NCI-H446 (cell line): ENCODE measurements around the gene MADD.

Source experiments
- DNase-seq, 2 experiments: peaks; one replicate each; lab custom pipeline; 2025; lab: John Stamatoyannopoulos, UW

MADD gene

GRCh38 chr11:47357985-47358730 lies 88.2 kb downstream of the MADD start:
- no peak for DNase-seq

- DNase-seq, result no peak
Observed at GRCh38 chr11:47358731-47359051, 88.8 kb downstream of the MADD start.

GRCh38 chr11:47359162-47359561 lies 89.2 kb downstream of the MADD start:
- DNase-seq, result no peak

DNA sequence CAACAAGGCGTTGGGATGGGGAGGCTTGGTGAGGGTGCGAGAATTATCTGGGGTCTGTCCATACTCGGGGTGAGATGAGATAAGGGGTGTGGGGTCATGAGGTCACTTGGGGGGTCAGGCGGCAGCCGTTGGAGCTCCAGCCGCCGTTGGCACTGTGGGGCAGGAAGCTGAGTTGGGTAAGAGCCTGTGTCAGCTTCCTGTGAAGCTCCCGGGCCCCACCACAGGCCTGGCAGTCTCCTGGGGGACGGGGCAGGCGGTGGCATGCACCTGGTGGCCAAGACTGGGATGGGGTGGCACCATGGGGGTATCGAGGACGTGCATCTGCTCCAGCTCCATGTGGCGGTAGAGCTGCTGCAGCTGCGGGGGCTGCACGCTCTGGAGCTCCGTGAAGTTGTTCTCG lies 89.7 kb downstream of the MADD start:
- no peak for DNase-seq

DNA sequence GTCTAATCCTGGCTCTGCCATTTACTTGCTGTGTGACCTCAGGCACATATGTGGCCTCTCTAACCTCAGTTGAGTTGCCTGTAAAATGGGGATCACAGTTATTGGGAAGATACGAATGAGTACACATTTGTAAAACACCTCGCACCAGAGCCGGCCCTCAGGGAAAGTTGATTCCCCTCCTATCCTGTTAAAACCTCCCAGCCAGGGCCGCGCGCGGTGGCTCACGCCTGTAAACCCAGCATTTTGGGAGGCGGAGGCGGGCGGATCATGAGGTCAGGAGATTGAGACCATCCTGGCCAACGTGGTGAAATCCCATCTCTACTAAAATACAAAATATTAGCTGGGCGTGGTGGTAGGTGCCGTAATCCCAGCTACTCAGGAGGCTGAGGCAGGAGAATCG lies 90.4 kb downstream of the MADD start:
- DNase-seq, result no peak

DNA sequence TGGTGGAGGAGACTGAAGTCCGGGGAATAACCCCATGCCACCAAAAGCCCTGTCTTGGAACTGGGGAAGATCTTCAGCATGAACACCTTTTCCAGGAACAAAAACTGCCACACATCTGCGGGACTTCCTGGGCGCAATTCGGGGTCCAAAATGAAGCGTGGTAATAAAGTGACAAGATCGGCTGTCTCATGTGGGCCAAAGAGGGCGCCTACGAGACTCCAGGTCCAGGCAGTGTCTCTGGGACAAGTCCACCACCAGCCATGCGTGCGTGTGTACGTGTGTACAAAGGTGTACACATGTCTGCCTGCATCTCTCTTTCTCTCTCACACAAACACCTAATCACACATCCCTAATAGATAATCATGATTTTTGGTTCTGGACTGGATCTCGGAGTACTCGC lies 91.5 kb downstream of the MADD start:
- DNase-seq, result no peak

GRCh38 chr11:47366020-47366490 lies 96.1 kb downstream of the MADD start:
- no peak for DNase-seq

DNA sequence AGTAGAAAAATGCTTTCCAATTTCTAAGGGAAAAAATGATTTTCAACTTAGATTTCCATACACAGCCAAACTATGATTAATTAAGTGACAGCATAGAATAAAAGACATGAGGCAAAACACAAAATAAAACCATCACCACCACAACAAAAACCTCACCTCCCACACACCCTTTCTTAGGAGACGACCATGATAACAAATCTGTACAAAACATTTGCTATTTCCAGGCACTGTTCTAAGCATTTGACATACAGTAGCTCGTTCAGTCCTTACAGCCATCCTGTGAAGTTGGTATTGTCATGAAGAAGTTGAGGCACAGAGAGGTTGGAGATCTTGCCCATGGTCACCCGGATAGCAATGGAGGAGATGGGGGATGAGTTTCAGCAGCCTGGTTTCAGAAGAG lies 99.7 kb downstream of the MADD start:
- DNase-seq, result no peak

DNA sequence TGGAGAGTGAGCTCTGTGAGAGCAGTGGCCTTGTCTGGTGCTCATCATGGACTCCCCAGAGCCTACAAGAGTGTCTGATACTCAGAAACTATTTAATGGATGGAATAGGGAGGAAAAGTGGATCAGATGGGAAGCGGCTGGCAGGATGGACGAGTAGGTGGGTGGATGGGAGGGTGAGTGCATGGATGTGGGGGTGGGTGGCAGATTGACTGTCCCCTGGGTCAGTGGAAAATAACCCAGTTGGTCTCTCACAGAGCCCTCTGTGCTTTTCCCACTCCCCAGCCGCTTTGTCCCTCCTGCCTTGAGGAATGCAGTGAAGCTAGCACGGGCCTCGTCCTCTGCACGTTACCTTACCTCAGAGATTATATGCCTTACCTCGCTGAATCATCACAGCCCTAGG lies 102.5 kb downstream of the MADD start:
- no peak for DNase-seq

DNA sequence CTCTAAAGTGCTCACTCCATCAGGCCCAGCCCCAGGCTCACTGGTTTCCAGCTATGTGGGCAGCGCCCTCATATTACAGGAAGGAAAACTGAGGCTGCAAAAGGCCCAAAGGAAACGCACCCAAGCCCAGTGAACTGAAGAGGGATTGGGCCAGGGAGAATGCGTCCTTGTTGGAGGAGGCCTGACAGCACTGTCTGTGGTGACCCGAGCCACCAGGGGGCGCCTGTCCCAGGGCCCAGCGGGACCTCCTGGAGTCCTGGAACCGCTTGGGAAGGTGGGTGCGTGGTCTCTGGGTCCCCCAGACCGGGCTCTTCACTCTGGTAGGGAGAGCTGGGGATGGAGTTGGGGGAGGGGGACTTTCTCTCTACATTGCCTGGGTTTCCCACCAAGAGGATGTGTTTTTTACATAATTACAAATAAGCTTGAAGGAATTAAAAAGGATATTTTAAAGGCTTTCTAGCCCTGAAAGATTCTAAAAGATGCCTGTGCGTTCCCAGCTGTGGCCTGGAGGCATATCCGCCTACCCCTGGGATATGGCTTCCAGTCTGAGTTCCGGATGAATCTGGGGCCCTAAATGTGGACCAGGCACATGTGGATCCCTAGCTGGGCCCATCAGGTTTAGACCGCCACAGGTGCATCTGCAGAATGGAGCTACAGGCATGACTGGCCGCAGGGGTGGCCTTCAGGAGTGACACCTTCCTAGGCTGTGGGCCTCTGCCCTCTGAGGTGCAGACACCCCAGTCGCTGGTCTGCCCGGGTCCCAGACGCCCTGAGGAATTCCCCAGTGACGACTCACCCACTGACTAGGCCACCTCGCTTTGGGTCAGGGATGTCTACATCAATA lies 104.2 kb downstream of the MADD start:
- peak; percentile 53 to 87 for DNase-seq

DNA sequence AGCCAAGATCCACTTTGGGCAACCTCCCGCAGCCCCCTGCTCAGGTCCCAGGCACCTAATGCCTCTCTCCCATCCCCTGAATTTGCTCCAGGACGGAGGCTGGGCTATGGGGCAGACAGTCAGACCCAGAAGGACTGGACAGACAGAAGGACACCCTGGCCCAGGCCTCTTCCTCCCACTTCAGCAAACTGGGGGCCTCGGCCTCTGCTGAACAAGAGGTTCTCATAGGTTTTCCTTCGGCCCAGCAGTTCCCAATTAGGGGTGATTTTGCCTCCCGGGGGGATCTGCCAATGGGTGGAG lies 104.7 kb downstream of the MADD start:
- DNase-seq, result no peak

- no peak for DNase-seq
Observed at GRCh38 chr11:47375020-47375419, 105.1 kb downstream of the MADD start.

DNA sequence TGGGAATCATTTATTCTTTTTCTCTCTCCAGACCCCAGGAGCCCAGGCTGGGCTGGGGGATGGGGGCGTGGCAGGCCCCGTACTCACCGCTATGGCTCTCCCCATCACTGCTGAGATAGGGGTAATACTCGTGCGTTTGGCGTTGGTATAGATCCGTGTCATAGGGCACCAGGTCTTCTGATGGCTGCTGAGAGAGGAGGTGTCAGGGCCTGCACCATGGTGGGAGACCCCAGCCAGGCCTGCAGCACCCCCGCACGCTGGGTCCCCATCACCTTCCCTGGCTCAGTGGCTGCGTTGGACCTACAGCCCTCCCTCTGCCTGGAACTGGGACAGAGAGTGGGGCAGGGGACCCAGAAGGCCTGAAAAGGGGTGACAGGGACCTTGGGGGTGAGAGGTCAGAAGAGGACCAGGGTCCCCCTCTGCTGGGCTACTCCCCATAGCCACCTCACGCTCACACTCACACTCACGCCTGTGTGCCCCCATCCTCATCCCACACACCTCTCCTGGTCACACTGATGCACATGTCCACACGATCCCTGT lies 105.7 kb downstream of the MADD start:
- DNase-seq, result no peak

GRCh38 chr11:47376107-47376524 lies 106.2 kb downstream of the MADD start:
- no peak for DNase-seq

GRCh38 chr11:47376525-47377371 lies 106.8 kb downstream of the MADD start:
- no peak for DNase-seq

GRCh38 chr11:47377571-47378009 lies 107.7 kb downstream of the MADD start:
- DNase-seq, result no peak

DNA sequence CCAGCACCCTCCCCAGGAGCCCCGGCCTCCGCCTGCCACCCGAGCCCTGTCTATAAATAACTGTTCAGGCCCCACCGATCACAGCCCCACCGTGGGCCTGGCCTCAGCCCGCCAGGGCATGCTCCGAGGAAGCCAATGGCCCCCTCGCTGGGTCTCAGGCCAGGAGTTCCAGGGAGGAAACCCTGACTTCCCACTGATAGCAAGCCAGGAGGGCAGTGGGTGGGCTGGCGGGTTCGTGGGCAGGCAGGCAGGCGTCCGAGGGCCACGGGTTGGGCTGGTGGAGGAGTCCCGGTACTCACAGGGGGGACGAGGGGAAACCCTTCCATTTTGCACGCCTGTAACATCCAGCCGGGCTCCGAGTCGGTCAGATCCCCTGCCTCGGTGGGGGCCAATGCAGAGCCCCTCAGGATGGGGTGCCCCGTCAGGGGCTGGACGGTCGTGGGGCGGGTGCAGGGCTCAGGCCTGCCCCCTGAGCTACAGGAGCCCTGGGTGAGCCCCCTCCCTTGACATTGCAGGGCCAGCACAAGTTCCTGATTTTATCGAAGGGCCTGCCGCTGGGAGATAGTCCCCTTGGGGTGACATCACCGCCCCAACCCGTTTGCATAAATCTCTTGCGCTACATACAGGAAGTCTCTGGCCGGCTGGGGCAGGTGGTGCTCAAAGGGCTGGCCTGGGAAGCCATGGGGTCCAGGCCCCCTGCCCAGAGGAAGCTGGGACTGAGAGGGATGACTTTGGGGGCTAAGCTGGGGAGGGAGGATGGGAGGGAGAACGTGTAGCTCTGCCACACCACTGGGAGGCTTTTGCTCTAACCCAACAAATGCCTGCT lies 108.3 kb downstream of the MADD start, which contains the start of gene SPI1:
SPI1 (minus strand) TSS at position 538 of the 826 bp plus-strand sequence; CDS start at position 344, 194 bp downstream.
- no peak for DNase-seq

DNA sequence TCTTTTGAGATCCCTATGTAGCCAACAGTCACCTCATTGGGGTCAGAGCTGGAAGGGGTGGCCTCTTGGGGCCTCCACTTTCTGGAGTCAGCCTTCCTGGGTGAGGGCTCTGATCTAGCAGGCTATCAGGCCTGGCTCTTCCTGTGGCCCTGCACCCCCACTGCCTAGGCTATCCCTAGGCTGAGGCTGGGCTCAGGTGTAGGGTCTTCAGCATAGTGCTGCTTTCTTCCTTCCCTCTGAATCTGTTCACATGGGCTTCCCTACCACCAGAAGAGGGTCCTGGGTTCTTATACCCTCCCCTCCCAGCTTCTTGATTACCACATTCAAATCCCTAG lies 108.9 kb downstream of the MADD start:
- no peak for DNase-seq

DNA sequence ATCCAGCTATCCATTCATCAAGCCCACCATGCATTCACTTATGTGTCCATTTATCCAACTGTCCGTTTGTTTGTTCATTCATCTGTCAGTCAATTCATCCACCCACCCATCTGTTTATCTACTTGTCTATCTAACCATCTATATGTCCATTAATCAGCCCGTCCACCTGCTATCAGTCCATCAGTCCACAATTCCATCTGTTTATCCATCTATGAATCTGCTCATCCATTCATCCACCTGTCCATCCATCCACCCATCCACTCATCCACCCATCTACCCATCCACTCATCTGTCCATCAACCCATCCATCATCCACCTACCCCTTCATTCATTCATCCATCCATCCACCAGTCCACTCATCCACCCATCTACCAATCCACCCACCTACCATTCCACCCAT lies 109.4 kb downstream of the MADD start:
- no peak for DNase-seq
